HFFc6 (cell line): Measurements from ENCODE around the gene HTR7. TPM values are rescaled to one million over a fixed set of nuclear protein-coding genes. Genes with fewer than 3 reads are reported as not detected.

Experiments
- DNase-seq: peaks from one replicate; pipeline ENCODE4 v3.0.0-alpha.2; 2018
- H3K27ac Mint-ChIP-seq: 2 replicates; pipeline ENCODE4 v1.8.0; 2020; ENCODE audit warnings: mild to moderate bottlenecking, mixed read lengths
- H3K27me3 Mint-ChIP-seq: 2 replicates; pipeline ENCODE4 v1.8.0; 2021; ENCODE audit warnings: mild to moderate bottlenecking, moderate library complexity, mixed read lengths; ENCODE audit not compliant: insufficient read depth
- H3K36me3 Mint-ChIP-seq: 2 replicates; pipeline ENCODE4 v1.8.0; 2021; ENCODE audit warnings: low read depth, mixed read lengths
- H3K4me1 Mint-ChIP-seq: 2 replicates; pipeline ENCODE4 v1.8.0; 2020; ENCODE audit warnings: low read depth, mixed read lengths
- H3K4me3 Mint-ChIP-seq: 2 replicates; pipeline ENCODE4 v1.8.0; 2020; ENCODE audit warnings: mild to moderate bottlenecking, moderate library complexity, mixed read lengths
- H3K9me3 Mint-ChIP-seq: 2 replicates; pipeline ENCODE4 v1.8.0; 2020; ENCODE audit warnings: mild to moderate bottlenecking, mixed read lengths
- CTCF ChIP-seq: fragments of 200-600 bp; sonication (generic); IDR thresholded peaks from 2 replicates; pipeline ENCODE4 v1.5.0; 2021; ENCODE audit warnings: antibody characterized with exemption, mild to moderate bottlenecking
- total RNA-seq, 6 experiments: library from RNA; stranded (reverse); fragmentation: NEBNext Ultra II Directional; extraction: Animal tissue kit (Norgen Biotek cat#: 25700); gene quantifications; 2 replicates in 1 of 6; 3 replicates in 5 of 6; pipeline ENCODE4 v1.2.3, GENCODE V29; 2021

HTR7 gene
- total RNA-seq, 6 experiments from 2014 or later: 0.23 to 0.50 (median 0.30) TPM

GRCh38 chr10:90866050-90866598, 8.3 kb upstream of the HTR7 start:
- H3K27me3 Mint-ChIP-seq: peaks cover 12% of the 10 kb centered on the region
- no peak overlapping the region for H3K27ac Mint-ChIP-seq
- peaks cover 4% of the 10 kb centered on the region for H3K9me3 Mint-ChIP-seq
- H3K4me3 Mint-ChIP-seq: no peak overlapping the region
- H3K36me3 Mint-ChIP-seq: peaks cover 5% of the 10 kb centered on the region; the same call in 1 of the 2 replicates
- no peak for DNase-seq
- peaks cover 9% of the 10 kb centered on the region for H3K4me1 Mint-ChIP-seq
- TF ChIP-seq CTCF: no peak

- peak; percentile 72 for TF ChIP-seq CTCF
- H3K4me1 Mint-ChIP-seq: peaks cover 2% of the 10 kb centered on the region
- DNase-seq: peak; percentile 39
- peaks cover 5% of the 10 kb centered on the region; the same call in 1 of the 2 replicates for H3K36me3 Mint-ChIP-seq
- no peak overlapping the region for H3K27ac Mint-ChIP-seq
- H3K4me3 Mint-ChIP-seq: no peak overlapping the region
- peaks cover 12% of the 10 kb centered on the region for H3K27me3 Mint-ChIP-seq
- H3K9me3 Mint-ChIP-seq: peaks cover 4% of the 10 kb centered on the region
Measured at GRCh38 chr10:90865401-90865800, 7.6 kb upstream of the HTR7 start.

GRCh38 chr10:90862908-90863514, 5.2 kb upstream of the HTR7 start:
- DNase-seq: peak; percentile 46
- Mint-ChIP-seq H3K4me3 (no peak overlapping the region), H3K27ac (no peak overlapping the region), H3K36me3 (no peaks in the 10 kb centered on the region), H3K9me3 (no peaks in the 10 kb centered on the region), H3K4me1 (peaks cover 22% of the 10 kb centered on the region), H3K27me3 (peaks cover 9% of the 10 kb centered on the region)
- peak; percentile 91 for TF ChIP-seq CTCF

- H3K27me3 Mint-ChIP-seq: peaks cover 10% of the 10 kb centered on the region; the same call in 1 of the 2 replicates
- H3K9me3 Mint-ChIP-seq: no peaks in the 10 kb centered on the region
Measured at GRCh38 chr10:90860790-90861189, 3.0 kb upstream of the HTR7 start.

GRCh38 chr10:90859321-90859751, 1.5 kb upstream of the HTR7 start:
- Mint-ChIP-seq H3K27me3 (peaks cover 10% of the 10 kb centered on the region; the same call in 1 of the 2 replicates), H3K9me3 (no peaks in the 10 kb centered on the region), H3K4me1 (peaks cover 22% of the 10 kb centered on the region), H3K27ac (peak overlapping the region; percentile 70), H3K36me3 (no peaks in the 10 kb centered on the region), H3K4me3 (peak overlapping the region; percentile 87)
- peak; percentile 59 for DNase-seq
- TF ChIP-seq CTCF: no peak

More at GRCh38 chr10:90860790-90861189, 3.0 kb upstream of the HTR7 start:
- no peak for TF ChIP-seq CTCF
- Mint-ChIP-seq H3K4me3 (no peak overlapping the region), H3K4me1 (peaks cover 22% of the 10 kb centered on the region), H3K27ac (no peak overlapping the region), H3K36me3 (no peaks in the 10 kb centered on the region)
- no peak for DNase-seq
